Choroid plexus epithelial cell (primary cell): Measurements from ENCODE around the gene NDUFA13.

ENCODE experiments used
- DNase-seq: peaks from one replicate; pipeline ENCODE4 v3.0.0-alpha.2; 2010; ENCODE audit warnings: low read depth
- H3K4me3 ChIP-seq: 2 replicates; pipeline ENCODE4 v1.5.1; 2011; ENCODE audit warnings: low read depth, mild to moderate bottlenecking, control low read depth, low read length, moderate library complexity
- TF ChIP-seq, protein P1 (sequence below): conservative IDR thresholded peaks from 2 replicates; pipeline ENCODE4 v1.5.1; 2011; ENCODE audit warnings: low read depth, mild to moderate bottlenecking, control low read depth, inconsistent platforms, low read length, moderate library complexity

Gene NDUFA13

DNA sequence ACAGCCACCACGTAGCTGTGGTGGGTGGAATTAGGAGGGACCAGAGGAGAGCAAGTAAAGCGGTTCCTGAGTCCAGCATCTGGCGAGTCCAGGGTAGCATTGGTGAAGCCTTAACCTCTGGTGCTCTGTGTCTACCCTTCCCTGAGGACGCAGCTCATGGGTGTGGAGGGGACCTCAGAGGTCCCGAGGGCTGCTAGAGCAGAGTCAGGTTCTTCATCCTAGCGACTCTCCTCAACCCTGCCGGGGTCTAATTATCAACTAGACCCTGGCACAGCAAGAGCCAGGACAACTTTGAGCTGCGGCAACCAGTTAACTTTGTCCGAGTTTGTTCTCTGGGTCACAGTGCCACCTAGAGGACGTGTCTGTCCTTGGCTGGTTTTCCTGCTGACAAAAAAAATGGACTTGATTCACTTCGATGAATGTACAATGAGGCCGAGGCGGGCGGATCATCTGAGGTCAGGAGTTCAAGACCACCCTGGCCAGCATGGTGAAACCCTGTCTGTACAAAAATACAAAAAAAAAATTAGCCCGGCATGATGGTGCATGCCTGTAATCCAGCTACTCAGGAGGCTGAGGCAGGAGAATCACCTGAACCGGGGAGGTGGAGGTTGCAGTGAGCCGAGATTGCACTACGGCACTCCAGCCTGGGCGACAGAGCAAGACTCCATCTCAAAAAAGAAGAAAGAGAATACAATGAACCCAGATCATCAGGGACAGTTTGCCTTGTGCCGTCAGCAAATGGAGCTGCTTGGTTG is 25.6 kb upstream of the NDUFA13 start:
- TF ChIP-seq, protein P1, sequence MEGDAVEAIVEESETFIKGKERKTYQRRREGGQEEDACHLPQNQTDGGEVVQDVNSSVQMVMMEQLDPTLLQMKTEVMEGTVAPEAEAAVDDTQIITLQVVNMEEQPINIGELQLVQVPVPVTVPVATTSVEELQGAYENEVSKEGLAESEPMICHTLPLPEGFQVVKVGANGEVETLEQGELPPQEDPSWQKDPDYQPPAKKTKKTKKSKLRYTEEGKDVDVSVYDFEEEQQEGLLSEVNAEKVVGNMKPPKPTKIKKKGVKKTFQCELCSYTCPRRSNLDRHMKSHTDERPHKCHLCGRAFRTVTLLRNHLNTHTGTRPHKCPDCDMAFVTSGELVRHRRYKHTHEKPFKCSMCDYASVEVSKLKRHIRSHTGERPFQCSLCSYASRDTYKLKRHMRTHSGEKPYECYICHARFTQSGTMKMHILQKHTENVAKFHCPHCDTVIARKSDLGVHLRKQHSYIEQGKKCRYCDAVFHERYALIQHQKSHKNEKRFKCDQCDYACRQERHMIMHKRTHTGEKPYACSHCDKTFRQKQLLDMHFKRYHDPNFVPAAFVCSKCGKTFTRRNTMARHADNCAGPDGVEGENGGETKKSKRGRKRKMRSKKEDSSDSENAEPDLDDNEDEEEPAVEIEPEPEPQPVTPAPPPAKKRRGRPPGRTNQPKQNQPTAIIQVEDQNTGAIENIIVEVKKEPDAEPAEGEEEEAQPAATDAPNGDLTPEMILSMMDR = peak; percentile 84
- peak; percentile 91 for DNase-seq
- no peak overlapping the region for H3K4me3 ChIP-seq

DNA sequence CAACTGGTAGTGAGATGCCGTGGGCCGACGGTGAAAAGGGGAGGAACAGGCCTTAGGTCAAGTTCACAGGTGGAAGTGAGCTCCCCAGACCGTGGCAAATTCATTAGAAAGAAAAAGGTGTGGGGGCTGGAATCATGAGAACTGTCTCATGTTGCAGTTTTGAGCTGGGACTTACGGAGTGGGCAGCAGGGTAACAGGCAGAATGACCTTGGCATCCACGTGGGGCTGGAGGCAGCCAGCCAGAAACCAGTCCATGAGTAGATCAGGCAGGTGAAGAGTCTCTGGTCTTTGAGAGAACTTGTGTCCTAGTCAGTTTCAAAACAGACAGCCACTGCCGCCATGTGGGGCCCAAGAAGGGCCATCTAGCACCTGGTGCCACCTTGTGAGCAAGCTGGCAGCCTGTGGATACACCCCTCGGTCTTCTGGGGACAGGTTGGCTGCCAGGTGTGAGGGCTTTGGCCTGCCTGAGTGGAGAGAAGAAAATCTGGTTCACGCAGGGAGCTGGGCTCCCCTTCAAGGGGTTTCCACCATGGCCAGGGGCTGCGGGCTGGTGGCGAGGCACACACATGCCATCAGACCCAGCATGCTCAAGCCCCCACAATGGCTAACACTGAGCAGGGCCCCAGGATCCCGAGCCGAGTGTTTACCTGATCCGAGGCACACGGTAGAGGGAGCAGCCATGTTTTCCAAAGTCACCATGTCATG is 24.6 kb upstream of the NDUFA13 start:
- TF ChIP-seq, protein P1 = no peak
- no peak overlapping the region for H3K4me3 ChIP-seq

DNA sequence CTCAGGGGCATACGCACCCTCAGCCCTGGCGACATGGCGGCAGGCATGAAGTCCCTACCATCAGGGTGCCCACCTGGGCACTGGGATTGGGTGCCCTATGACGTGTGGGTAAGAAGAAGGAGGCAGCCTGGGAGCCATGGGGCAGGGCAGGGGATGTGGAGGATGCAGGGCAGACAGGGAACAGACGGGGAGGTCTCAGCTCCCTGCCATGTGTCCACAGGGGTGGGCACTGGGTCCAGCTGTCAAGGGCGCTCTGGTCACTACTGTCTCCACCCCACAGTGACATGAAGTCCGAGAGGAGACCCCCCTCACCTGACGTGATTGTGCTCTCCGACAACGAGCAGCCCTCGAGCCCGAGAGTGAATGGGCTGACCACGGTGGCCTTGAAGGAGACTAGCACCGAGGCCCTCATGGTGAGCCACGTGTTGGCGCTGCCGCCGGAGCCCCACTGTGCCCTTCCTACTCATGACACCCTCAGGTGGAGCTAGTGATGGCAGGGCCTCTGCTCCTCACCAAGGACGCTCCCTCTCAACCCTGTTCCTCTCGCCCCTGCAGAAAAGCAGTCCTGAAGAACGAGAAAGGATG is 23.9 kb upstream of the NDUFA13 start:
- no peak for DNase-seq
- H3K4me3 ChIP-seq = no peak overlapping the region
- TF ChIP-seq, protein P1 = no peak

More for the DNA sequence above, 24.6 kb upstream of the NDUFA13 start:
- no peak for DNase-seq

DNA sequence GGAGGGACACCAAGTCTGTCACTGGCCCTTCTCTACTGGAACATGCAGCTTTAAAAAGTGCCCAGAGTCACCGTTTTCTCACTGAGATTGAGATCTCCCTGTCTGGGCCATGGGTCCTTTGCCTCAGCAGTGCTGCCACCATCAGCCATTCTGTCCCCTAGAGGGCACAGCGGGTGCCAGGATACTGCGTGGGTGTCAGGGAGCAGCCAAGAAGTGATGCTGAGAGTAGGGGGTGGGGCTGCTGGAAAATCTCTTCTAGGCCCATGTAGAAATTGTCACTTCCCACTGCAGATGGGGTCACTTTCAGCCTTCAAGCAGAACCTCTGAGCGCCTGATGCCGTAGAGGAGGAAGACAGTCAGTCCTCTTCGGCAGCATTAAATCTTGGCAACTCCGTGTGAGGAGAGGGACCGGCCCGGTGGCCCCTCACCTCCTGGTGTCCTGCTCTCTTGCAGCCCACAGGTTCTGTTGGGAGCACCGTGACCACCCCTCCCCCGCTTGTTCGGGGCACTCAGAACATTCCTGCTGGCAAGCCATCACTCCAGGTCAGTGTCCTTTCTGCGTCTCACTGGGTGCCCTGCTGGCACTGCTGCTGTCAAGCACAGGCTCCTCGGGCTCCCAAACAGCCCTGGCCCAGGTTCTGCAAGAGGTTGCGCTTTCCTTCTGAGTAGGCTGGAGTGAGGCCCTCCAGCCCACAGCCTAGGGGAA is 22.0 kb upstream of the NDUFA13 start:
- no peak for DNase-seq
- TF ChIP-seq, protein P1 = no peak
- no peak overlapping the region for H3K4me3 ChIP-seq

DNA sequence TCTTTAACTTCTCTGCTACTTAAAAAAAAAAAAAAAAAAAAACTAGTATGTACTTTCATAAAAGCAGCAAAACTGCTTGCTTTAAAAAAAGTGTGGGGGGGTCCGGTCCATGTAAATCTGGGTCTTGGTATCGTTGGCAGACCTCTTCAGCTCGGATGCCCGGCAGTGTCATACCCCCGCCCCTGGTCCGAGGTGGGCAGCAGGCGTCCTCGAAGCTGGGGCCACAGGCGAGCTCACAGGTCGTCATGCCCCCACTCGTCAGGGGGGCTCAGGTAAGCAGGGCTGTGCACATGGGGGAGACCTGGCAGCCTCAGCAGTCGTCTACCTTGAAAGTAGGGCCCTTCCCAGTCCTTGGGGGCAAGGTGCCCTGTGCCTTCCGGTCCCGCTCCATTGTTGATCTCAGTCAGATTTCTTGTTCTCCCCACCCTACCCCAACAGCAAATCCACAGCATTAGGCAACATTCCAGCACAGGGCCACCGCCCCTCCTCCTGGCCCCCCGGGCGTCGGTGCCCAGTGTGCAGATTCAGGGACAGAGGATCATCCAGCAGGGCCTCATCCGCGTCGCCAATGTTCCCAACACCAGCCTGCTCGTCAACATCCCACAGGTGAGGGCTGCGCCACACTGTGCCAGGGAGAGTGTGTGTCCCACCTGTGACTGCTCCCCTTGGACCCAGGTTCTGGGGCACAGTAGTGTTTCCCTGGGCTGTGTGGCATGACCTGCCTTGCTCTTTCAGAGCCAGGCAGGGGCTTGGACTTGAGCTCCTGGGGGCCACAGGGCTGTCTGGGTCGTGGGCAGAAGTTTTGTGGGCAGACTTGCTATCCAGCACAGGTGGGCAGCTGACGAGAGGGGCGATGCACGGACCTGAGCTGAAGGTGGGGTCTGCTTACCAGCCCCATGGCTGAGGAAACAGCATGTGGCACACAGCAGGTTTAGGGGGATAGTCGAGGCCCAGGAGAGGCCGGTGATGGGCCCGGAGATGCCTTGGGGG is 20.1 kb upstream of the NDUFA13 start:
- no peak overlapping the region for H3K4me3 ChIP-seq
- no peak for DNase-seq
- TF ChIP-seq, protein P1 = no peak
